ENCODE measurements around the gene PKHD1. TPM values are rescaled to one million over a fixed set of nuclear protein-coding genes. Genes with fewer than 3 reads are reported as not detected.

PKHD1 gene
- total RNA-seq, 1 experiment from 2014 or later = 0.09 TPM

DNA sequence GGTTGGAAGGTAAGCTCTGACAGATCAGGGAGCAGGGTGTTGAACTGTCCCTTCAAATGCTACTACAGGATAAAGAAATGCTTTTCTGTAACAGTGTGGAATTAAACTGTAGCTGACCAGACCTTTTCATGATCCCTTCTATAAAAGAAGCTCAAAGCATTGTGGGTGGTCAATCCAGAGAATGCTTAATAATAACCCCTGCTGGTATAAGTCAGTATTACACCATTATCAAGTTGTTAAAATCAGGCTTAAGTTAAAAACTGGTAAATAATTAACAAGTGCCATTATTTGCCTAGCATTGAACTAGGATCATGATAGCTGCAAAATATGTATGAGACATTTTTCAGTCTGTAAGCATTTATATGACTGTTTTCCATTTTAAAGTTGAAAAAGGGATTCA is 468.9 kb downstream of the PKHD1 start:
- H3K4me3 Mint-ChIP-seq = no peak overlapping the region
- no peak overlapping the region for H3K27ac Mint-ChIP-seq
- no peaks in the 10 kb centered on the region for H3K27me3 Mint-ChIP-seq (ENCODE audit: low read depth)
- Histone ChIP-seq H3K27ac (ENCODE audit: insufficient read length, low read depth, low read length) (no peak overlapping the region), H3K9me3 (ENCODE audit: control insufficient read depth, low read depth, low read length) (no peaks in the 10 kb centered on the region), H3K56ac (ENCODE audit: insufficient read length, low read depth, low read length) (no peak overlapping the region), H2AK5ac (ENCODE audit: insufficient read length, low read length) (no peak overlapping the region), H2BK20ac (ENCODE audit: low read depth, low read length, poor library complexity, severe bottlenecking) (no peak overlapping the region), H2BK15ac (ENCODE audit: low read depth, low read length) (no peak overlapping the region), H3K9ac (ENCODE audit: extremely low read depth, insufficient read length, low read length) (no peak overlapping the region), H2BK120ac (ENCODE audit: low read depth, low read length, poor library complexity, severe bottlenecking) (no peak overlapping the region), H3K23ac (ENCODE audit: insufficient read length, low read depth, low read length) (no peak overlapping the region), H3K23me2 (ENCODE audit: insufficient read length, low read depth, low read length, poor library complexity, severe bottlenecking) (no peaks in the 10 kb centered on the region), H4K5ac (ENCODE audit: insufficient read length, low read depth, low read length) (no peak overlapping the region), H3K14ac (ENCODE audit: insufficient read depth, low read length) (no peak overlapping the region), H3K27me3 (ENCODE audit: insufficient read depth, low read length) (no peaks in the 10 kb centered on the region), H2AFZ (ENCODE audit: low read length) (no peak overlapping the region), H4K91ac (ENCODE audit: insufficient read length, low read depth, low read length) (no peak overlapping the region), H3K79me1 (ENCODE audit: insufficient read depth, low read depth, low read length, poor library complexity, severe bottlenecking) (no peaks in the 10 kb centered on the region), H3K4me2 (ENCODE audit: insufficient read depth, insufficient read length, low read length) (no peak overlapping the region), H3T11ph (ENCODE audit: low read length) (no peak overlapping the region), H3K18ac (ENCODE audit: insufficient read length, low read depth, low read length) (no peak overlapping the region), H2BK5ac (ENCODE audit: insufficient read length, low read length) (no peak overlapping the region), H4K8ac (replicated peaks; ENCODE audit: insufficient read length, low read depth, low read length) (no peak overlapping the region), H2BK12ac (ENCODE audit: insufficient read length, low read depth, low read length) (no peak overlapping the region), H3K4ac (ENCODE audit: low read depth, low read length) (no peak overlapping the region), H4K20me1 (ENCODE audit: control insufficient read depth, insufficient read depth, insufficient read length) (no peaks in the 10 kb centered on the region), H3K4me1 (ENCODE audit: insufficient read depth, low read length) (no peaks in the 10 kb centered on the region), H3K79me2 (ENCODE audit: insufficient read depth, low read length) (no peaks in the 10 kb centered on the region)
- DNase-seq = no peak
- H3K4me1 Mint-ChIP-seq = no peaks in the 10 kb centered on the region
- no peaks in the 10 kb centered on the region for H3K36me3 Mint-ChIP-seq (ENCODE audit: insufficient read depth in 1 of 3, low read depth in 3 of 3)
- H3K9me3 Mint-ChIP-seq = no peaks in the 10 kb centered on the region
- TF ChIP-seq, protein P1, sequence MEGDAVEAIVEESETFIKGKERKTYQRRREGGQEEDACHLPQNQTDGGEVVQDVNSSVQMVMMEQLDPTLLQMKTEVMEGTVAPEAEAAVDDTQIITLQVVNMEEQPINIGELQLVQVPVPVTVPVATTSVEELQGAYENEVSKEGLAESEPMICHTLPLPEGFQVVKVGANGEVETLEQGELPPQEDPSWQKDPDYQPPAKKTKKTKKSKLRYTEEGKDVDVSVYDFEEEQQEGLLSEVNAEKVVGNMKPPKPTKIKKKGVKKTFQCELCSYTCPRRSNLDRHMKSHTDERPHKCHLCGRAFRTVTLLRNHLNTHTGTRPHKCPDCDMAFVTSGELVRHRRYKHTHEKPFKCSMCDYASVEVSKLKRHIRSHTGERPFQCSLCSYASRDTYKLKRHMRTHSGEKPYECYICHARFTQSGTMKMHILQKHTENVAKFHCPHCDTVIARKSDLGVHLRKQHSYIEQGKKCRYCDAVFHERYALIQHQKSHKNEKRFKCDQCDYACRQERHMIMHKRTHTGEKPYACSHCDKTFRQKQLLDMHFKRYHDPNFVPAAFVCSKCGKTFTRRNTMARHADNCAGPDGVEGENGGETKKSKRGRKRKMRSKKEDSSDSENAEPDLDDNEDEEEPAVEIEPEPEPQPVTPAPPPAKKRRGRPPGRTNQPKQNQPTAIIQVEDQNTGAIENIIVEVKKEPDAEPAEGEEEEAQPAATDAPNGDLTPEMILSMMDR (conservative IDR thresholded peaks at IDR 0.05) = peak; percentile 62
